Neural cell (in vitro differentiated cells): ENCODE data around the gene SURF2.

ENCODE experiments used
- EP300 ChIP-seq: fragments of 450-650 bp; conservative IDR thresholded peaks from 2 replicates; pipeline ENCODE4 v1.6.1; 2014; ENCODE audit warnings: antibody characterized with exemption, mild to moderate bottlenecking, moderate library complexity; ENCODE audit not compliant: poor library complexity, severe bottlenecking
- EZH2 ChIP-seq: fragments of 200-600, 300-800 bp; shearing (Covaris generic), sonication (generic); IDR thresholded peaks from 2 replicates; pipeline ENCODE4 v1.6.1; 2014; ENCODE audit warnings: antibody characterized with exemption, low read length, borderline replicate concordance, mild to moderate bottlenecking; ENCODE audit not compliant: insufficient read depth, poor library complexity, severe bottlenecking
- MXI1 ChIP-seq: fragments of 450-650 bp; conservative IDR thresholded peaks from 2 replicates; pipeline ENCODE4 v1.6.1; 2014; ENCODE audit warnings: antibody characterized with exemption, mild to moderate bottlenecking; ENCODE audit not compliant: poor library complexity, severe bottlenecking
- POLR2AphosphoS5 ChIP-seq: IDR thresholded peaks from 2 replicates; pipeline ENCODE4 v1.6.1; 2012
- RAD21 ChIP-seq: fragments of 450-650 bp; conservative IDR thresholded peaks from 2 replicates; pipeline ENCODE4 v1.6.1; 2014; ENCODE audit warnings: antibody characterized with exemption, mild to moderate bottlenecking, moderate library complexity
- SMC3 ChIP-seq: fragments of 450-650 bp; conservative IDR thresholded peaks from 2 replicates; pipeline ENCODE4 v1.6.1; 2014; ENCODE audit warnings: antibody characterized with exemption, mild to moderate bottlenecking, moderate library complexity; ENCODE audit not compliant: poor library complexity
- TAF1 ChIP-seq: IDR thresholded peaks from 2 replicates; pipeline ENCODE4 v1.6.1; 2012; ENCODE audit warnings: low read depth
- TF ChIP-seq, protein P1 (sequence below): fragments of 450-650 bp; IDR thresholded peaks from 2 replicates; pipeline ENCODE4 v1.5.1; 2014; ENCODE audit warnings: antibody characterized with exemption, mild to moderate bottlenecking, moderate library complexity; ENCODE audit not compliant: poor library complexity, severe bottlenecking
- TF ChIP-seq, protein P2 (sequence below): IDR thresholded peaks from 2 replicates; pipeline ENCODE4 v1.6.1; 2012; ENCODE audit warnings: borderline replicate concordance

DNA sequence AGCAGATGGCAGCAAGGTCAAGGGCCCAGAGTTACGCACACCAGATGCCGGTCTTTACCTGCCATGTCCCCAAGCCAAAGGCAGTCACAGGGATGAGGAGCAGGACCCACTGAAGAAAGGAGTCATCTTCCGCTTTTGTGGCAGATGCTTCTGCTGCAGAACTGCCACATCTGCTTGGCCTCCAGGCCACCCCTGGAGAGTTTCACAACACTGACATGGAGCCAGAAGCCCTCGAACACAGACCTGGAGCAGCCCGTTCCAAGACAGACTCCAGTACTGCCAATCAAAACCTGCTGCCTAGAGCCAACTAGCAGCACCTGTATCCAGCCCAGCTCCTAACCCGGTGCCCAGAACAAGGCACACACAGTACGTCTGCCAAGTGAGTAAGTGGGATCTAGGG, 1.6 kb upstream of the SURF2 start:
- TF ChIP-seq, protein P1, sequence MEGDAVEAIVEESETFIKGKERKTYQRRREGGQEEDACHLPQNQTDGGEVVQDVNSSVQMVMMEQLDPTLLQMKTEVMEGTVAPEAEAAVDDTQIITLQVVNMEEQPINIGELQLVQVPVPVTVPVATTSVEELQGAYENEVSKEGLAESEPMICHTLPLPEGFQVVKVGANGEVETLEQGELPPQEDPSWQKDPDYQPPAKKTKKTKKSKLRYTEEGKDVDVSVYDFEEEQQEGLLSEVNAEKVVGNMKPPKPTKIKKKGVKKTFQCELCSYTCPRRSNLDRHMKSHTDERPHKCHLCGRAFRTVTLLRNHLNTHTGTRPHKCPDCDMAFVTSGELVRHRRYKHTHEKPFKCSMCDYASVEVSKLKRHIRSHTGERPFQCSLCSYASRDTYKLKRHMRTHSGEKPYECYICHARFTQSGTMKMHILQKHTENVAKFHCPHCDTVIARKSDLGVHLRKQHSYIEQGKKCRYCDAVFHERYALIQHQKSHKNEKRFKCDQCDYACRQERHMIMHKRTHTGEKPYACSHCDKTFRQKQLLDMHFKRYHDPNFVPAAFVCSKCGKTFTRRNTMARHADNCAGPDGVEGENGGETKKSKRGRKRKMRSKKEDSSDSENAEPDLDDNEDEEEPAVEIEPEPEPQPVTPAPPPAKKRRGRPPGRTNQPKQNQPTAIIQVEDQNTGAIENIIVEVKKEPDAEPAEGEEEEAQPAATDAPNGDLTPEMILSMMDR: no peak
- TF ChIP-seq EP300 (no peak), POLR2AphosphoS5 (no peak), EZH2 (no peak), TAF1 (no peak), RAD21 (no peak), MXI1 (no peak), SMC3 (no peak)
- TF ChIP-seq, protein P2, sequence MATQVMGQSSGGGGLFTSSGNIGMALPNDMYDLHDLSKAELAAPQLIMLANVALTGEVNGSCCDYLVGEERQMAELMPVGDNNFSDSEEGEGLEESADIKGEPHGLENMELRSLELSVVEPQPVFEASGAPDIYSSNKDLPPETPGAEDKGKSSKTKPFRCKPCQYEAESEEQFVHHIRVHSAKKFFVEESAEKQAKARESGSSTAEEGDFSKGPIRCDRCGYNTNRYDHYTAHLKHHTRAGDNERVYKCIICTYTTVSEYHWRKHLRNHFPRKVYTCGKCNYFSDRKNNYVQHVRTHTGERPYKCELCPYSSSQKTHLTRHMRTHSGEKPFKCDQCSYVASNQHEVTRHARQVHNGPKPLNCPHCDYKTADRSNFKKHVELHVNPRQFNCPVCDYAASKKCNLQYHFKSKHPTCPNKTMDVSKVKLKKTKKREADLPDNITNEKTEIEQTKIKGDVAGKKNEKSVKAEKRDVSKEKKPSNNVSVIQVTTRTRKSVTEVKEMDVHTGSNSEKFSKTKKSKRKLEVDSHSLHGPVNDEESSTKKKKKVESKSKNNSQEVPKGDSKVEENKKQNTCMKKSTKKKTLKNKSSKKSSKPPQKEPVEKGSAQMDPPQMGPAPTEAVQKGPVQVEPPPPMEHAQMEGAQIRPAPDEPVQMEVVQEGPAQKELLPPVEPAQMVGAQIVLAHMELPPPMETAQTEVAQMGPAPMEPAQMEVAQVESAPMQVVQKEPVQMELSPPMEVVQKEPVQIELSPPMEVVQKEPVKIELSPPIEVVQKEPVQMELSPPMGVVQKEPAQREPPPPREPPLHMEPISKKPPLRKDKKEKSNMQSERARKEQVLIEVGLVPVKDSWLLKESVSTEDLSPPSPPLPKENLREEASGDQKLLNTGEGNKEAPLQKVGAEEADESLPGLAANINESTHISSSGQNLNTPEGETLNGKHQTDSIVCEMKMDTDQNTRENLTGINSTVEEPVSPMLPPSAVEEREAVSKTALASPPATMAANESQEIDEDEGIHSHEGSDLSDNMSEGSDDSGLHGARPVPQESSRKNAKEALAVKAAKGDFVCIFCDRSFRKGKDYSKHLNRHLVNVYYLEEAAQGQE: no peak
